Neural progenitor cell (in vitro differentiated cells): Measurements from ENCODE around the gene SLC47A2.

Experiments used
- CTCF ChIP-seq: fragments of 200-600 bp; sonication (generic); IDR thresholded peaks from 2 replicates; pipeline ENCODE4 v1.5.1; 2017; ENCODE audit warnings: antibody characterized with exemption, mild to moderate bottlenecking
- EZH2 ChIP-seq: fragments of 200-600 bp; sonication (generic); IDR thresholded peaks from 2 replicates; pipeline ENCODE4 v1.6.1; 2017; ENCODE audit warnings: antibody characterized with exemption, mild to moderate bottlenecking, moderate library complexity
- EZH2phosphoT487 ChIP-seq: fragments of 200-600 bp; sonication (generic); IDR thresholded peaks from 2 replicates; pipeline ENCODE4 v1.6.1; 2017; ENCODE audit warnings: antibody characterized with exemption

GRCh38 chr17:19763416-19763815, 47.0 kb upstream of the SLC47A2 start:
- TF ChIP-seq CTCF, result no peak
- TF ChIP-seq EZH2, result no peak
- no peak for TF ChIP-seq EZH2phosphoT487
